Activated CD8-positive, alpha-beta T cell treated with anti-CD3 and anti-CD28 coated beads for 36 hours (primary cell): ENCODE data around the gene STK33. TPM values are rescaled to one million over a fixed set of nuclear protein-coding genes. Genes with fewer than 3 reads are reported as not detected.

ENCODE experiments used
- ATAC-seq: fragments of 200-7000 bp; cut with Tn5 transposase; one replicate; pipeline ENCODE4 v1.10.0; 2021; ENCODE audit warnings: mild to moderate bottlenecking, moderate library complexity
- CTCF ChIA-PET: fragments of 350-600 bp; sonication (Branson Sonifier 250); formaldehyde crosslinking; loops from one replicate; lab custom pipeline; 2021; ENCODE audit warnings: antibody characterized with exemption; lab: Charles Lee
- POLR2A ChIA-PET: fragments of 350-600 bp; sonication (Branson Sonifier 250); formaldehyde crosslinking; loops from one replicate; lab custom pipeline; 2021; ENCODE audit warnings: antibody characterized with exemption; lab: Charles Lee
- DNase-seq: peaks from one replicate; pipeline ENCODE4 v3.0.0-alpha.2; 2020
- H3K27ac Mint-ChIP-seq: one replicate; pipeline ENCODE4 v1.8.0; 2021; ENCODE audit warnings: mild to moderate bottlenecking, mixed read lengths
- H3K27me3 Mint-ChIP-seq: one replicate; pipeline ENCODE4 v1.8.0; 2021; ENCODE audit warnings: mixed read lengths
- H3K36me3 Mint-ChIP-seq: one replicate; pipeline ENCODE4 v1.8.0; 2021; ENCODE audit warnings: low read depth, mixed read lengths
- H3K4me1 Mint-ChIP-seq: one replicate; pipeline ENCODE4 v1.8.0; 2021; ENCODE audit warnings: low read depth, mixed read lengths
- H3K4me3 Mint-ChIP-seq: one replicate; pipeline ENCODE4 v1.8.0; 2021; ENCODE audit warnings: mild to moderate bottlenecking, moderate library complexity, mixed read lengths
- H3K9me3 Mint-ChIP-seq: one replicate; pipeline ENCODE4 v1.8.0; 2021; ENCODE audit warnings: mixed read lengths
- intact Hi-C: fragments of 100-400 bp; cut with micrococcal nuclease; formaldehyde crosslinking; loops from one replicate; pipeline ENCODE4 v1.10.0; 2022
- total RNA-seq, 2 experiments: library from RNA; stranded (reverse); gene quantifications; one replicate each; pipeline ENCODE4 v1.2.3, GENCODE V29; 2021
- TF ChIP-seq, protein P1 (sequence below): fragments of 200-600 bp; IDR thresholded peaks from one replicate; pipeline ENCODE4 v1.8.0; 2022; ENCODE audit warnings: antibody characterized with exemption, mild to moderate bottlenecking

The STK33 gene
- total RNA-seq, 2 experiments from 2014 or later, result 1.3 to 3.6 TPM

DNA sequence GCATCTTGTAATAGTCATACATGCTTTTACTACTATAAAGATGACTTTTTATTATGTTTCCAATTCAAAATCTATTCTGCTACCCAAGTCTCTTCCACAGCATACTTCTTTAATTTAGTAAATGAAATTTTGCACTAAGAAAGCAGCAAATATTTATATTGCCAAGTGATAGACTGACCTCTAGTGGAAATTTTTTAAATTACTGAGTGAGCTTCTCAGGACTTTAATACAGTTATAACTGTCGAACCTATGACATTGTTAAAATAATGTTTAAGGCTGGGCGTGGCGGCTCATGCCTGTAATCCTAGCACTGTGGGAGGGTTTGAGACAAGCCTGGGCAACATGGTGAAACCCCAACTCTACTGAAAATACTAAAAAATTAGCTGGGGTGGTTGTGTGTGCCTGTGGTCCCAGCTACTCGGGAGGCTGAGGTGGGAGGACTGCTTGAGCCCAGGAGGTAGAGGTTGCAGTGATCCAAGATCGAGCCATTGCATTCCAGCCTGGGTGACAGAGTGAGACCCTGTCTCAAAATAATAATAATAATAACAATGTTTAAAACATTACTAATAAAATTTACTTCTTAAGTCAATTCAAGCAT, 27.3 kb downstream of the STK33 start:
- H3K36me3 Mint-ChIP-seq, result no peaks in the 10 kb centered on the region
- DNase-seq, result no peak
- POLR2A ChIA-PET, result no interaction called here
- H3K9me3 Mint-ChIP-seq, result no peaks in the 10 kb centered on the region
- H3K4me1 Mint-ChIP-seq, result peaks cover 8% of the 10 kb centered on the region
- peak; percentile 39 for ATAC-seq
- TF ChIP-seq, protein P1, sequence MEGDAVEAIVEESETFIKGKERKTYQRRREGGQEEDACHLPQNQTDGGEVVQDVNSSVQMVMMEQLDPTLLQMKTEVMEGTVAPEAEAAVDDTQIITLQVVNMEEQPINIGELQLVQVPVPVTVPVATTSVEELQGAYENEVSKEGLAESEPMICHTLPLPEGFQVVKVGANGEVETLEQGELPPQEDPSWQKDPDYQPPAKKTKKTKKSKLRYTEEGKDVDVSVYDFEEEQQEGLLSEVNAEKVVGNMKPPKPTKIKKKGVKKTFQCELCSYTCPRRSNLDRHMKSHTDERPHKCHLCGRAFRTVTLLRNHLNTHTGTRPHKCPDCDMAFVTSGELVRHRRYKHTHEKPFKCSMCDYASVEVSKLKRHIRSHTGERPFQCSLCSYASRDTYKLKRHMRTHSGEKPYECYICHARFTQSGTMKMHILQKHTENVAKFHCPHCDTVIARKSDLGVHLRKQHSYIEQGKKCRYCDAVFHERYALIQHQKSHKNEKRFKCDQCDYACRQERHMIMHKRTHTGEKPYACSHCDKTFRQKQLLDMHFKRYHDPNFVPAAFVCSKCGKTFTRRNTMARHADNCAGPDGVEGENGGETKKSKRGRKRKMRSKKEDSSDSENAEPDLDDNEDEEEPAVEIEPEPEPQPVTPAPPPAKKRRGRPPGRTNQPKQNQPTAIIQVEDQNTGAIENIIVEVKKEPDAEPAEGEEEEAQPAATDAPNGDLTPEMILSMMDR, result peak; percentile 69
- CTCF ChIA-PET, result interaction anchor here (0.6 to 3.1 kb wide), 22 partner anchors 10 to 372 kb away, joined by 3 to 21 read pairs (median 4); partner anchors contain the start of gene LMO1
- H3K27ac Mint-ChIP-seq, result no peak overlapping the region
- no peak overlapping the region for H3K4me3 Mint-ChIP-seq
- H3K27me3 Mint-ChIP-seq, result peaks cover 12% of the 10 kb centered on the region
- intact Hi-C loops, result loop anchor here (5.0 to 10.0 kb wide), 2 partner anchors 222 to 339 kb away; no protein-coding TSS in a partner anchor

DNA sequence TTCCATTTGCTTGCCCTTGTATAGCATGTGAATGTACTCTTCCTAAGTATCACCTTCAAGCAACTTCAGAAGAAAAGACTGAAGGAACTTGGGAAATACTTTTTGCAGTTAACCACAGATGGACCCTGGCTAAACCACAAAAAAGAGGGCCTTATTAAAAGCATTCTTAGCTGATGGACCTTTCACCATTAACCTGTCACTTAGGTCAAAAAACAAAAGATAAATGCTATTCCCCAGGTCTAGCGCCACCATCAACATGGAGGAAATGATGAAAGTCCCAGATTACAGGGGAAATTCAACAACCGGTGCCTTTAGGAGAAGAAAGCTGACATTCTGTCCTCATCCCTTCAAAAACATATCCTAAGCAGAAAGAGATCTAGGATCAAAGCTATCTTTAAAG, 29.5 kb downstream of the STK33 start:
- ChIA-PET POLR2A (no interaction called here), CTCF (no interaction called here)

DNA sequence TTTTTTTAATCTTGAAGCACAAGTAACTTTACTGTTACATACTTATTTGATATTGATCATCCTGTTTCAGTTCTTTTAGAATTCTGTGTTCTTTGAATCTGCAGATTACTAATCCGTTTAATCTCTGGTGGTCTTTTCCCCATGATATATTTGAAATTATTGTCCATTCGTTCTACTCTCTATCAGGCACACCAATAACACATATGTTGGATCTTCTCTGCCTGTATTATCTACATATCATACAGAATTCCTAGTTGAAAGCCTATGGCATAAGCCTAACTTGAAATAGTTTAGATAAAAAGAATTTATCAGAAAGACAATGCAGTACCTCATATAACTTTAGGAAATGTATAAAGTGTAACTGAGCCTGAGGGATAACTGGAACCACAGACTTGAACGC, 32.6 kb downstream of the STK33 start:
- CTCF ChIA-PET, result no interaction called here
- intact Hi-C loops, result loop anchor here (10.0 kb wide), 1 partner anchor 217 kb away; no protein-coding TSS in a partner anchor
- Mint-ChIP-seq H3K9me3 (peaks cover 2% of the 10 kb centered on the region), H3K36me3 (no peaks in the 10 kb centered on the region), H3K4me3 (no peak overlapping the region), H3K27me3 (peaks cover 10% of the 10 kb centered on the region), H3K27ac (no peak overlapping the region), H3K4me1 (no peaks in the 10 kb centered on the region)
- TF ChIP-seq, protein P1, result no peak
- DNase-seq, result no peak
- POLR2A ChIA-PET, result no interaction called here
- ATAC-seq, result no peak

More for the DNA sequence above, 29.5 kb downstream of the STK33 start:
- H3K36me3 Mint-ChIP-seq, result no peaks in the 10 kb centered on the region
- intact Hi-C loops, result loop anchor here (10.0 kb wide), 1 partner anchor 220 kb away; no protein-coding TSS in a partner anchor
- TF ChIP-seq, protein P1, result no peak
- H3K9me3 Mint-ChIP-seq, result peaks cover 2% of the 10 kb centered on the region
- H3K27me3 Mint-ChIP-seq, result peaks cover 14% of the 10 kb centered on the region
- no peak for ATAC-seq
- H3K4me3 Mint-ChIP-seq, result no peak overlapping the region
- H3K27ac Mint-ChIP-seq, result no peak overlapping the region
- no peak for DNase-seq
- peaks cover 8% of the 10 kb centered on the region for H3K4me1 Mint-ChIP-seq

DNA sequence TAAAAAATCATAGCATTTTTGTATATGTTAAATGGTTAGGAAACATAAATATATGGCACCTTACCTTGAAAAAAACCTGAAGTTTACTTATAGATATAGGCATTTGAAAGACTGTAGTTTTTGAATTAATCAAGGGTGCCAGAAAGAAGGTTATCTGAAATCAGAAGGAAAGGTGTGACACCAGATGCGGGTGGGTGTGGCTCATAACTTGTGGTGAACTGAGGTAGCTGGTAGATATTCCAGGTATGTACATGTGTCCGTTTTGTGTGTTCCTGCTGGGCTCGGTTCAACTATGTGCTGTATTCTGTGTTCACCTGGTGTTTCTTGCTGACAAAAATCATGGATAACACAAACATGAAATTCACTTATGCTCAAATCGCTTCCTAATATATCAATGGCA, 35.6 kb downstream of the STK33 start:
- TF ChIP-seq, protein P1, result no peak
- peaks cover 2% of the 10 kb centered on the region for H3K9me3 Mint-ChIP-seq
- H3K27ac Mint-ChIP-seq, result no peak overlapping the region
- no peaks in the 10 kb centered on the region for H3K36me3 Mint-ChIP-seq
- ATAC-seq (no peak), DNase-seq (no peak)
- ChIA-PET POLR2A (no interaction called here), CTCF (no interaction called here)
- no peak overlapping the region for H3K4me3 Mint-ChIP-seq
- no peaks in the 10 kb centered on the region for H3K4me1 Mint-ChIP-seq
- intact Hi-C loops, result no loop called here
- peaks cover 12% of the 10 kb centered on the region for H3K27me3 Mint-ChIP-seq

DNA sequence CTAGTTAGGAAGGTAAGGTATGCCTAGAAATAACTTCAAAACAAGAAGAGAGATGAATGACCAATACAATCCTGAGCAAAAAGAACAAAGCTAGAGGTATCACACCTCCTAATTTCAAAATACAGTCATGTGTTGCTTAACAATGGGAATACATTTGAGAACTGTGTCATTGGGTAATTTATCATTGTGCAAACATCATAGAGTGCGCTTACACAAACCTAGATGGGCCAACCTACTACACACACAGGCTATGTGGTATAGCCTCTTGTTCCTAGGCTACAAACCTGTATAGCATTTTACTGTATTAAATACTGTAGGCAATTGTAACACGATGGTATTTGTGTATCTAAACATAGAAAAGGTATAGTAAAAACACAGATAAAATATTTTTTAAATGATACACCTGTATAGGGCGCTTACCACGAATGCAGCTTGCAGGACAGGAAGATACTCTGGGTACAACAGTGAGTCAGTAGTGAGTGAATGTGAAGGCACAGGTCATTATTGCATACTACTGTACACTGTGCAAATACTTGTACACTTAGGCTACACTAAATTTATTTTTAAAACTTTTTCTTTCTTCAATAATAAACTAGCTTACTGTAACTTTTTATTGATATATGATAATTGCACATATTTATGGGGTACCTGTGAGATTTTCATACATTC, 48.2 kb downstream of the STK33 start:
- Mint-ChIP-seq H3K27me3 (peaks cover 1% of the 10 kb centered on the region), H3K27ac (no peak overlapping the region), H3K4me1 (no peaks in the 10 kb centered on the region), H3K9me3 (peaks cover 5% of the 10 kb centered on the region), H3K36me3 (no peaks in the 10 kb centered on the region), H3K4me3 (no peak overlapping the region)
- intact Hi-C loops, result no loop called here
- ChIA-PET POLR2A (no interaction called here), CTCF (interaction anchor here (1.0 kb wide), 1 partner anchor 228 kb away, joined by 3 read pairs; no protein-coding TSS in a partner anchor)
- TF ChIP-seq, protein P1, result no peak
- DNase-seq, result no peak
- no peak for ATAC-seq
